ENCODE measurements around the gene KCTD12.
"Not testable (repeated sequence)": the region's sequence is repeated elsewhere in the genome, so short reads cannot be mapped to it uniquely, and the experiment has no call there.

KCTD12 gene

GRCh38 chr13:76886292-76887075 lies at the start of gene KCTD12:
Gene KCTD12 (minus strand): TSS chr13:76886405. CDS start chr13:76886148, 257 bp downstream.
- peak; percentile 83 for DNase-seq

GRCh38 chr13:76934671-76935070 lies 48.5 kb upstream of the KCTD12 start:
- DNase-seq: no peak

- DNase-seq: no peak
Measured at GRCh38 chr13:76932076-76932475, 45.9 kb upstream of the KCTD12 start.

GRCh38 chr13:76929851-76930374 lies 43.7 kb upstream of the KCTD12 start:
- no peak for DNase-seq

- DNase-seq: no peak
Measured at GRCh38 chr13:76929320-76929719, 43.1 kb upstream of the KCTD12 start.

GRCh38 chr13:76928456-76928855 lies 42.3 kb upstream of the KCTD12 start:
- DNase-seq: no peak

GRCh38 chr13:76927955-76928354 lies 41.8 kb upstream of the KCTD12 start:
- DNase-seq: no peak

- no peak for DNase-seq
Measured at GRCh38 chr13:76925115-76925514, 38.9 kb upstream of the KCTD12 start.

GRCh38 chr13:76921516-76921915 lies 35.3 kb upstream of the KCTD12 start:
- DNase-seq: no peak

- DNase-seq: not testable (repeated sequence)
Measured at GRCh38 chr13:76917755-76918481, 31.7 kb upstream of the KCTD12 start.

- DNase-seq: no peak
Measured at GRCh38 chr13:76917095-76917494, 30.9 kb upstream of the KCTD12 start.

- DNase-seq: no peak
Measured at GRCh38 chr13:76913898-76914297, 27.7 kb upstream of the KCTD12 start.

- no peak for DNase-seq
Measured at GRCh38 chr13:76912476-76912875, 26.3 kb upstream of the KCTD12 start.

GRCh38 chr13:76904507-76904906 lies 18.3 kb upstream of the KCTD12 start:
- no peak for DNase-seq

GRCh38 chr13:76903544-76904162 lies 17.4 kb upstream of the KCTD12 start:
- DNase-seq: peak; percentile 67

- not testable (repeated sequence) for DNase-seq
Measured at GRCh38 chr13:76899066-76899465, 12.9 kb upstream of the KCTD12 start.

- DNase-seq: peak; percentile 28
Measured at GRCh38 chr13:76897171-76897570, 11.0 kb upstream of the KCTD12 start.

GRCh38 chr13:76894401-76895110 lies 8.4 kb upstream of the KCTD12 start:
- no peak for DNase-seq

GRCh38 chr13:76892488-76892887 lies 6.3 kb upstream of the KCTD12 start:
- no peak for DNase-seq

- DNase-seq: no peak
Measured at GRCh38 chr13:76890021-76890420, 3.8 kb upstream of the KCTD12 start.

GRCh38 chr13:76889254-76889653 lies 3.0 kb upstream of the KCTD12 start:
- DNase-seq: no peak

- no peak for DNase-seq
Measured at GRCh38 chr13:76888421-76888820, 2.2 kb upstream of the KCTD12 start.

GRCh38 chr13:76887076-76887563 lies 915 bp upstream of the KCTD12 start:
- DNase-seq: peak; percentile 66
